Renal pelvis (tissue), 3 donors: ENCODE data around the gene PPP1R14B. TPM values are rescaled to one million over a fixed set of nuclear protein-coding genes. Genes with fewer than 3 reads are reported as not detected.

Experiments used
- polyA plus RNA-seq, 3 donors: library from polyadenylated mRNA; unstranded; fragments of 120-200 nt; gene quantifications; one replicate each; pipeline ENCODE4 v1.2.1, GENCODE V29; 2013; ENCODE audit not compliant: insufficient read length in 3 of 3

PPP1R14B gene
- polyA plus RNA-seq, 3 donors = 66.6 to 98.3 (median 90.5) TPM

Other genes starting within 250 kb of the PPP1R14B start
- 1 to 10 TPM; 3.3 to 4.0 (median 3.4) TPM for gene FLRT1, start 211.0 kb downstream of the PPP1R14B start, polyA plus RNA-seq
- 10 to 100 TPM; 15.2 to 18.9 (median 16.1) TPM for gene MACROD1, start 80.8 kb downstream of the PPP1R14B start, polyA plus RNA-seq
- 100 to 1,000 TPM; 165 to 203 (median 189) TPM for gene STIP1, start 60.8 kb downstream of the PPP1R14B start, polyA plus RNA-seq
- gene FERMT3, start 40.2 kb downstream of the PPP1R14B start, polyA plus RNA-seq = 1 to 10 TPM; 4.7 to 7.5 (median 5.9) TPM
- 10 to 100 TPM; 50.9 to 53.4 (median 51.8) TPM for gene TRPT1, start 20.8 kb downstream of the PPP1R14B start, polyA plus RNA-seq
- gene NUDT22, start 20.7 kb downstream of the PPP1R14B start, polyA plus RNA-seq = 10 to 100 TPM; 27.9 to 34.4 (median 30.1) TPM
- gene DNAJC4, start 16.4 kb downstream of the PPP1R14B start, polyA plus RNA-seq = 10 to 100 TPM; 63.7 to 79.3 (median 69.9) TPM
- 100 to 1,000 TPM in 1 of 3 donors, 10 to 100 TPM in 2; 92.3 to 102 (median 92.6) TPM for gene VEGFB, start 12.4 kb downstream of the PPP1R14B start, polyA plus RNA-seq
- 100 to 1,000 TPM in 2 of 3 donors, 10 to 100 TPM in 1; 98.7 to 122 (median 101) TPM for gene FKBP2, start 5.8 kb downstream of the PPP1R14B start, polyA plus RNA-seq
- gene PLCB3, start 4.6 kb upstream of the PPP1R14B start, polyA plus RNA-seq = 10 to 100 TPM; 13.7 to 17.7 (median 15.8) TPM
- 10 to 100 TPM; 51.8 to 67.3 (median 61.2) TPM for gene BAD, start 37.7 kb upstream of the PPP1R14B start, polyA plus RNA-seq
- 10 to 100 TPM; 44.0 to 46.2 (median 45.3) TPM for gene GPR137, start 38.9 kb upstream of the PPP1R14B start, polyA plus RNA-seq
- gene KCNK4, start 44.4 kb upstream of the PPP1R14B start, polyA plus RNA-seq = under 1 TPM in 1 of 3 donors, not detected in 2; 0.06 TPM
- not detected for gene CATSPERZ, start 53.4 kb upstream of the PPP1R14B start, polyA plus RNA-seq
- 10 to 100 TPM; 27.9 to 34.5 (median 30.8) TPM for gene ESRRA, start 58.6 kb upstream of the PPP1R14B start, polyA plus RNA-seq
- 100 to 1,000 TPM; 242 to 262 (median 252) TPM for gene TRMT112, start 70.6 kb upstream of the PPP1R14B start, polyA plus RNA-seq
- 100 to 1,000 TPM; 205 to 244 (median 225) TPM for gene PRDX5, start 71.2 kb upstream of the PPP1R14B start, polyA plus RNA-seq
- gene CCDC88B, start 93.3 kb upstream of the PPP1R14B start, polyA plus RNA-seq = 1 to 10 TPM; 3.2 to 4.0 (median 3.4) TPM
- 10 to 100 TPM; 13.2 to 15.7 (median 14.7) TPM for gene RPS6KA4, start 112.2 kb upstream of the PPP1R14B start, polyA plus RNA-seq